Neural crest cell (in vitro differentiated cells): Measurements from ENCODE around the gene HLA-F. TPM values are rescaled to one million over a fixed set of nuclear protein-coding genes. Genes with fewer than 3 reads are reported as not detected.
A peak's percentile ranks its signal among the peaks of the same experiment; 100 is the strongest.

Experiments
- DNase-seq: peaks from one replicate; pipeline ENCODE4 v3.0.0; 2021; ENCODE audit warnings: low read depth, mixed read lengths, low spot score
- H3K27ac Mint-ChIP-seq: one replicate; pipeline ENCODE4 v1.8.0; 2021; ENCODE audit warnings: mild to moderate bottlenecking, mixed read lengths; ENCODE audit not compliant: unreplicated experiment
- H3K27me3 Mint-ChIP-seq: 2 replicates; pipeline ENCODE4 v1.8.0; 2021; ENCODE audit warnings: low read depth, mild to moderate bottlenecking, mixed read lengths
- H3K36me3 Mint-ChIP-seq: 2 replicates; pipeline ENCODE4 v1.8.0; 2021; ENCODE audit warnings: low read depth, mild to moderate bottlenecking, mixed read lengths
- H3K4me1 Mint-ChIP-seq: 2 replicates; pipeline ENCODE4 v1.8.0; 2021; ENCODE audit warnings: mixed read lengths
- H3K4me3 Mint-ChIP-seq: one replicate; pipeline ENCODE4 v1.8.0; 2021; ENCODE audit warnings: mild to moderate bottlenecking, mixed read lengths
- H3K9me3 Mint-ChIP-seq: 2 replicates; pipeline ENCODE4 v1.8.0; 2021; ENCODE audit warnings: mixed read lengths
- total RNA-seq: library from RNA; stranded (reverse); gene quantifications from 2 replicates; pipeline ENCODE4 v1.2.1, GENCODE V29; 2021
- TF ChIP-seq, protein P1 (sequence below): fragments of 200-600 bp; sonication (generic); conservative IDR thresholded peaks from 2 replicates; pipeline ENCODE4 v1.5.0; 2021; ENCODE audit warnings: antibody characterized with exemption, mild to moderate bottlenecking

The HLA-F gene
- total RNA-seq, 1 donor from 2014 or later = 0.98 TPM

GRCh38 chr6:29708432-29709179 lies 14.6 kb upstream of the HLA-F start:
- no peaks in the 10 kb centered on the region for H3K4me1 Mint-ChIP-seq
- TF ChIP-seq, protein P1, sequence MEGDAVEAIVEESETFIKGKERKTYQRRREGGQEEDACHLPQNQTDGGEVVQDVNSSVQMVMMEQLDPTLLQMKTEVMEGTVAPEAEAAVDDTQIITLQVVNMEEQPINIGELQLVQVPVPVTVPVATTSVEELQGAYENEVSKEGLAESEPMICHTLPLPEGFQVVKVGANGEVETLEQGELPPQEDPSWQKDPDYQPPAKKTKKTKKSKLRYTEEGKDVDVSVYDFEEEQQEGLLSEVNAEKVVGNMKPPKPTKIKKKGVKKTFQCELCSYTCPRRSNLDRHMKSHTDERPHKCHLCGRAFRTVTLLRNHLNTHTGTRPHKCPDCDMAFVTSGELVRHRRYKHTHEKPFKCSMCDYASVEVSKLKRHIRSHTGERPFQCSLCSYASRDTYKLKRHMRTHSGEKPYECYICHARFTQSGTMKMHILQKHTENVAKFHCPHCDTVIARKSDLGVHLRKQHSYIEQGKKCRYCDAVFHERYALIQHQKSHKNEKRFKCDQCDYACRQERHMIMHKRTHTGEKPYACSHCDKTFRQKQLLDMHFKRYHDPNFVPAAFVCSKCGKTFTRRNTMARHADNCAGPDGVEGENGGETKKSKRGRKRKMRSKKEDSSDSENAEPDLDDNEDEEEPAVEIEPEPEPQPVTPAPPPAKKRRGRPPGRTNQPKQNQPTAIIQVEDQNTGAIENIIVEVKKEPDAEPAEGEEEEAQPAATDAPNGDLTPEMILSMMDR = no peak
- H3K9me3 Mint-ChIP-seq = no peaks in the 10 kb centered on the region
- no peak for DNase-seq
- no peak overlapping the region for H3K27ac Mint-ChIP-seq
- peaks cover 80% of the 10 kb centered on the region for H3K27me3 Mint-ChIP-seq
- no peaks in the 10 kb centered on the region for H3K36me3 Mint-ChIP-seq
- no peak overlapping the region for H3K4me3 Mint-ChIP-seq

DNA sequence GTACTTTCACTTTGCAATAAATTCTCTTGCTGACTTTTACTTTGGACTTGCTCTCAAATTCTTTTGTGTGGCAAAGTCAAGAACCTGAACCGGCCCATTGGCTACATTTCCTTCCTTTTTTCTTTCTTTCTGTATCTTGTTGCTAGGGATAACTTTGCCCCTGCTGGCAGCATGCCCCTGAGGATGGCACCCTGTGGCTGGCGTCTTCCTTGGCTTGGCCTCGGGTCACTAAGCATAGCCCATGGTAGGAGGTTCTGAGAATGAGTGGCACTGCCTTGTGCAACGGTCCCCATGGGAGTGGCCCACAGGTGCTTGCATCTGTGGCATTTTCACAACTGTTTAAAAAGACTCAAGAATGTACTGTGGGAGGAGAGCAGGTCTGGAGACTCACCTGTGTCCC lies 14.0 kb upstream of the HLA-F start:
- peaks cover 76% of the 10 kb centered on the region for H3K27me3 Mint-ChIP-seq
- TF ChIP-seq, protein P1 = no peak
- no peaks in the 10 kb centered on the region for H3K36me3 Mint-ChIP-seq
- no peak overlapping the region for H3K27ac Mint-ChIP-seq
- H3K4me3 Mint-ChIP-seq = no peak overlapping the region
- H3K9me3 Mint-ChIP-seq = no peaks in the 10 kb centered on the region
- no peak for DNase-seq
- H3K4me1 Mint-ChIP-seq = no peaks in the 10 kb centered on the region

DNA sequence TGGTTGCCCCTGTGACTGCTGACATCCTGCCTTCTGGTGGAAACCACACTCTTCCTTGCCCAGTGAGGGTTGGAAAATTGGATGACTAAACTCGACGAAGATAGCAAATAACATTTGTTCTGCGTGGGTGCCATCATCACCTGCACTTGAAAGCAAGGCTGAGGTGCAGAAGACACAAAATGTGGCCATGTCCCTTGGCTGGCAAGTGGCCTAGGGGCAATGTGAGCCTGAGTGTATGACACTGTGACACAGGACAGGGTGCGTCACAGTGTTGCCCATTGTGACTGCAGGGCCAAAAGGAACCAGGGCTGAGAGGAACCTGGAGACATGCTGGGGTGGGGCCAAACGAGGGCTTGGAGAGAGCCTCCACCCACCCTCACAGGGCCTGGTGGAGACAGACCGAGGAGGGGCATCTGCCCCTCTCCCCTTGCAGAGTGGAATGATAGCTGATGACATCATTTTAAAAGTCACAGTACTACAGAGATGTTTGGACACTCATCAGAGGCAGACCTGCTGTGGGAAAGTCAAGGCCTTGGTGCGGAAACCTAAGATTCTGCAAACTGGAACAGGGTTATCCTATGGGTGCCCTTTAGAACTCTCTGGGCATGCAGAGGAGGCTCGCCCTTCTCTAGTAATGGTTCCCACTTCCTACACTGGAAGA lies 12.8 kb upstream of the HLA-F start:
- Mint-ChIP-seq H3K27ac (no peak overlapping the region), H3K4me3 (no peak overlapping the region), H3K9me3 (no peaks in the 10 kb centered on the region), H3K36me3 (no peaks in the 10 kb centered on the region), H3K27me3 (peaks cover 78% of the 10 kb centered on the region), H3K4me1 (no peaks in the 10 kb centered on the region)
- DNase-seq = no peak
- TF ChIP-seq, protein P1 = no peak

- peaks cover 66% of the 10 kb centered on the region for H3K27me3 Mint-ChIP-seq
- no peaks in the 10 kb centered on the region for H3K9me3 Mint-ChIP-seq
- H3K27ac Mint-ChIP-seq = no peak overlapping the region
- TF ChIP-seq, protein P1 = no peak
- no peaks in the 10 kb centered on the region for H3K4me1 Mint-ChIP-seq
- H3K36me3 Mint-ChIP-seq = no peaks in the 10 kb centered on the region
- H3K4me3 Mint-ChIP-seq = no peak overlapping the region
- DNase-seq = no peak
These were observed 2.4 kb upstream of the HLA-F start for GRCh38 chr6:29720863-29721262.

DNA sequence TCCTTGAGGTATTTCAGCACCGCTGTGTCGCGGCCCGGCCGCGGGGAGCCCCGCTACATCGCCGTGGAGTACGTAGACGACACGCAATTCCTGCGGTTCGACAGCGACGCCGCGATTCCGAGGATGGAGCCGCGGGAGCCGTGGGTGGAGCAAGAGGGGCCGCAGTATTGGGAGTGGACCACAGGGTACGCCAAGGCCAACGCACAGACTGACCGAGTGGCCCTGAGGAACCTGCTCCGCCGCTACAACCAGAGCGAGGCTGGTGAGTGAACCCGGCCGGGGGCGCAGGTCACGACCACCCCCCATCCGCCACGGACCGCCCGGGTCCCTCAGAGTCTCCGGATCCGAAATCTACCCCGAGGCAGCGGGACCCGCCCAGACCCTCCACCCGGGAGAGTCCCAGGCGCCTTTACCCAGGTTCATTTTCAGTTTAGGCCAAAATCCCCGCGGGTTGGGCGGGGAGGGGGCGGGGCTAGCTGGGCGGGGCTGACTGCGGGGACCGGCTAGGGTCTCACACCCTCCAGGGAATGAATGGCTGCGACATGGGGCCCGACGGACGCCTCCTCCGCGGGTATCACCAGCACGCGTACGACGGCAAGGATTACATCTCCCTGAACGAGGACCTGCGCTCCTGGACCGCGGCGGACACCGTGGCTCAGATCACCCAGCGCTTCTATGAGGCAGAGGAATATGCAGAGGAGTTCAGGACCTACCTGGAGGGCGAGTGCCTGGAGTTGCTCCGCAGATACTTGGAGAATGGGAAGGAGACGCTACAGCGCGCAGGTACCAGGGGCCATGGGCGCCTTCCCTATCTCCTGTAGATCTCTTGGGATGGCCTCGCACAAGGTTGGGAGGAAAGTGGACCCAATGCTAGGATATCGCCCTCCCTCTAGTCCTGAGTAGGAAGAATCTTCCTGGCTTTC lies 693 bp downstream of the HLA-F start:
- H3K4me1 Mint-ChIP-seq = no peaks in the 10 kb centered on the region
- no peaks in the 10 kb centered on the region for H3K9me3 Mint-ChIP-seq
- DNase-seq = no peak
- TF ChIP-seq, protein P1 = no peak
- H3K36me3 Mint-ChIP-seq = no peaks in the 10 kb centered on the region
- no peak overlapping the region for H3K27ac Mint-ChIP-seq
- H3K4me3 Mint-ChIP-seq = peak overlapping the region; percentile 70
- peaks cover 82% of the 10 kb centered on the region for H3K27me3 Mint-ChIP-seq
